Testis (tissue), 3 donors: ENCODE measurements around the gene PITX1. TPM values are rescaled to one million over a fixed set of nuclear protein-coding genes. Genes with fewer than 3 reads are reported as not detected.

Experiments used
- DNase-seq: peaks from one replicate; pipeline ENCODE4 v3.0.0-alpha.2; 2019
- H3K27ac ChIP-seq, 2 donors: fragments of 200-600 bp; sonication (generic); one replicate each; pipeline ENCODE4 v1.5.1; 2019
- H3K27me3 ChIP-seq: fragments of 200-600 bp; sonication (generic); one replicate; pipeline ENCODE4 v1.5.1; 2019
- H3K36me3 ChIP-seq: fragments of 200-600 bp; sonication (generic); one replicate; pipeline ENCODE4 v1.5.1; 2017; ENCODE audit warnings: low read depth; ENCODE audit errors: missing control alignments
- H3K4me1 ChIP-seq: fragments of 200-600 bp; sonication (generic); one replicate; pipeline ENCODE4 v1.5.1; 2019
- H3K4me3 ChIP-seq, 2 donors: fragments of 200-600 bp; sonication (generic); one replicate each; pipeline ENCODE4 v1.5.1; 2017 to 2019
- H3K9me3 ChIP-seq: fragments of 200-600 bp; sonication (generic); one replicate; pipeline ENCODE4 v1.5.1; 2017
- POLR2A ChIP-seq: fragments of 450-650 bp; IDR thresholded peaks from one replicate; pipeline ENCODE4 v1.6.1; 2017; ENCODE audit warnings: antibody characterized with exemption, mild to moderate bottlenecking, moderate library complexity
- WGBS, 2 donors: methylation state at CpG; one replicate each; pipeline ENCODE4 v1.1.5; 2018; 5-methylcytosine and 5-hydroxymethylcytosine counted together
- intact Hi-C: fragments of 100-400 bp; cut with DNase I; formaldehyde crosslinking; loops from one replicate; pipeline ENCODE4 v1.15.1; 2023; ENCODE audit warnings: low total_unique reads
- polyA plus RNA-seq: library from polyadenylated mRNA; stranded (reverse); fragments of 350-450 nt; fragmentation: Illumina TruSeq; extraction: RNeasy Lipid Tissue Mini Kit (QIAGEN cat#74804); gene quantifications from one replicate; pipeline ENCODE4 v1.2.3, GENCODE V29; 2014; ENCODE audit warnings: low read depth, low replicate concordance; ENCODE audit not compliant: insufficient read depth
- total RNA-seq, 2 donors: library from RNA; depleted of rRNA; stranded (reverse); fragments of >200 nt; gene quantifications; one replicate each; pipeline ENCODE4 v1.2.3, GENCODE V29; 2016
- TF ChIP-seq, protein P1 (sequence below), 3 experiments: fragments of 450-650 bp in 2 of 3; fragments of 200-600 bp in 1 of 3; sonication (generic) in 1 of 3; IDR thresholded peaks; one replicate each; pipeline ENCODE4 v1.5.1; 2016 to 2019; ENCODE audit warnings: antibody characterized with exemption in 3 of 3, mild to moderate bottlenecking in 2 of 3, moderate library complexity in 1 of 3

PITX1 gene
- total and polyA plus RNA-seq, 3 donors from 2014 or later = 3.0 to 4.1 (median 3.6) TPM

DNA sequence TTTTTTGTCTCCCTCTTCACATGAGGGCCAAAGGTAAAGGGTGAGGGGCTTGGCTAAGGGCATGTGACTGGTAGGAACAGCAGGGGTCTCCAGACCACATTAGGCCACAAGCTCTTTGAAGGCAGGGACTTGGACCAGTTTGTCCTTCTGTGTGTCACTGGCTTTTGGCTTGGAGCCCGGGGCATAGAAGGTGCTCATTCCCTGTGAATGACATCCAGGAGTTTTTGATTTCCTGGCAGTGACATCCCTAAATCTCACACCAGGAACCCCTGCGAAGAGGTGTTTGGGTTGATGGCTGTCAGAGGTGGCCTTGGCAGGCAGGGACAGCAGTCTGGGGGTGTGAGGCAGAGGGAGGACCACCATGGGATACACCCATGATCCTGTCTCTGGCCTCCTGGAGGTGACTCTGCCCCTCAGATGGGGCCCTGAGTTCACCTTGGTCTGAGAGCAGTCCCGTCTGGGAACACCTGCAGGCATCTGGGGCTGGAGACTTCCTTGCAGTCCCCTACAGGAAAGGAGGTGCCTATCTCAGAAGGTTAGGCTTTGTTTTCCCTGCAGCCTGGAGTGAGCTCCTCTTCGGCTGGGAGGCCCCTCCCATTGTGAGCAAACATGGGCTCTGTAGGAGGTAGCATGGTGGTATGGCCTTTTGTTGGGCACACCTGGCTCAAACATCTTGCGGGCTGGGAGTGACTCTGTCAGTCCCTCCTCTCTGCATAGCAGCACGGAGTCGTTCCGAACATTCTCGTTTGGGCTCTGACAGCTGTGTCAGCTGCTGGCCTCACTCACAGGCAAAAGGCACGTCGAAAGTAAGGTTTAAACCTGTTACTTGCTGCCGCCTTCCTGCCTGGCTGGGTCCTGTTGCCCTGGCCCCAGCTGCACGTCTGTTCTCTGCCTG is 38.6 kb upstream of the PITX1 start:
- Histone ChIP-seq H3K4me1 (no peaks in the 10 kb centered on the region), H3K9me3 (no peaks in the 10 kb centered on the region), H3K27ac (no peak overlapping the region), H3K36me3 (no peaks in the 10 kb centered on the region), H3K4me3 (no peak overlapping the region), H3K27me3 (no peaks in the 10 kb centered on the region)
- TF ChIP-seq, protein P1, sequence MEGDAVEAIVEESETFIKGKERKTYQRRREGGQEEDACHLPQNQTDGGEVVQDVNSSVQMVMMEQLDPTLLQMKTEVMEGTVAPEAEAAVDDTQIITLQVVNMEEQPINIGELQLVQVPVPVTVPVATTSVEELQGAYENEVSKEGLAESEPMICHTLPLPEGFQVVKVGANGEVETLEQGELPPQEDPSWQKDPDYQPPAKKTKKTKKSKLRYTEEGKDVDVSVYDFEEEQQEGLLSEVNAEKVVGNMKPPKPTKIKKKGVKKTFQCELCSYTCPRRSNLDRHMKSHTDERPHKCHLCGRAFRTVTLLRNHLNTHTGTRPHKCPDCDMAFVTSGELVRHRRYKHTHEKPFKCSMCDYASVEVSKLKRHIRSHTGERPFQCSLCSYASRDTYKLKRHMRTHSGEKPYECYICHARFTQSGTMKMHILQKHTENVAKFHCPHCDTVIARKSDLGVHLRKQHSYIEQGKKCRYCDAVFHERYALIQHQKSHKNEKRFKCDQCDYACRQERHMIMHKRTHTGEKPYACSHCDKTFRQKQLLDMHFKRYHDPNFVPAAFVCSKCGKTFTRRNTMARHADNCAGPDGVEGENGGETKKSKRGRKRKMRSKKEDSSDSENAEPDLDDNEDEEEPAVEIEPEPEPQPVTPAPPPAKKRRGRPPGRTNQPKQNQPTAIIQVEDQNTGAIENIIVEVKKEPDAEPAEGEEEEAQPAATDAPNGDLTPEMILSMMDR (IDR thresholded peaks at IDR 0.05) = no peak
- no peak for TF ChIP-seq POLR2A
- no peak for DNase-seq
- WGBS, 2 donors = 51 to 79% methylated on average over 9 to 13 of the region's 13 CpGs
- intact Hi-C loops = no loop called here

- intact Hi-C loops = no loop called here
- no peaks in the 10 kb centered on the region for H3K9me3 ChIP-seq
- DNase-seq = no peak
- H3K4me3 ChIP-seq = no peak overlapping the region
- H3K27ac ChIP-seq = no peak overlapping the region
- H3K4me1 ChIP-seq = no peaks in the 10 kb centered on the region
- no peaks in the 10 kb centered on the region for H3K27me3 ChIP-seq
- no peak for TF ChIP-seq POLR2A
- TF ChIP-seq, protein P1 (IDR thresholded peaks at IDR 0.05) = no peak
- 87 to 100% methylated on average over 2 to 6 of the region's 6 CpGs for WGBS, 2 donors
- no peaks in the 10 kb centered on the region for H3K36me3 ChIP-seq
Observed at GRCh38 chr5:135071311-135071710, 37.3 kb upstream of the PITX1 start.

DNA sequence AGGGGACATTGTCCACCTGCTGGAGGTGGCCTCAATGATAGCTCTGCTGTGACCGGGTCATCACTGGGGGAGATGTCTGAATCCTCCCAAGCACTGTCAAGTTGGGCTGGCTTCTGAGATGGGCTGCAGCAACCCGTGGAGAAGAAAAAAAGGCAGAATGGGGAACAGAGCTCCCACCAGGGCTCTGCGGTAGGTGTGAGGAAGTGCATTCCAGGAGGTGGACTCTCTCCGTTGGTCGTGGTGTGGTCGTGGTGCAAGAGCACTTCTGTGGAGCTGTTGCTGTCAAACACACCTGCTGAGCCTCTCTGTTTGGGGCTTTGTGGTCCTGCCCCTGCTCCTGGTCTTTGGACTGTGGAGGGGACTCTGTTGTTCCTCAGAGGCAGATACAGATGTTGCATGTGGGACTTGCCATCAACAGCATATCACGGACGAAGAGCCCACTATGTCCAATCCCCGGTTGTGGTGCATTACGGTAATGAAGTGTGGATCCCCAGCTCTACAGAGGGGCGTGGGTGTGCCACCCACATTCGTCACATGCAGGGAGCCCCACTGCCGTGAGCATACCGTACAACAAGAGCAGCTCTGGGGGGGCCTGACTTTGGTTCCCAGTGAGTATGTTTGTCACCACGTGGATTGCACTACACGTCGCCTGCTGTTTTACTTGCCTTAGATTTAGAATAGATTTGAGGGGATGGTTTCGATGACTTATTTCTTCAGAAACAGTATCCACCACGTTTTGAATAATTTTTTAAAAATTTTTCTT is 36.0 kb upstream of the PITX1 start:
- Histone ChIP-seq H3K27me3 (no peaks in the 10 kb centered on the region), H3K9me3 (no peaks in the 10 kb centered on the region), H3K27ac (no peak overlapping the region), H3K4me3 (no peak overlapping the region), H3K36me3 (no peaks in the 10 kb centered on the region), H3K4me1 (no peaks in the 10 kb centered on the region)
- no peak for TF ChIP-seq POLR2A
- TF ChIP-seq, protein P1 (IDR thresholded peaks at IDR 0.05) = no peak
- intact Hi-C loops = no loop called here
- 78 to 81% methylated on average over 19 of the region's 19 CpGs for WGBS, 2 donors
- no peak for DNase-seq

- H3K4me1 ChIP-seq = no peaks in the 10 kb centered on the region
- H3K9me3 ChIP-seq = no peaks in the 10 kb centered on the region
- no peaks in the 10 kb centered on the region for H3K27me3 ChIP-seq
- 87 to 90% methylated on average over 14 to 15 of the region's 15 CpGs for WGBS, 2 donors
- H3K27ac ChIP-seq = no peak overlapping the region
- no peak overlapping the region for H3K4me3 ChIP-seq
- H3K36me3 ChIP-seq = no peaks in the 10 kb centered on the region
- intact Hi-C loops = no loop called here
- no peak for DNase-seq
- TF ChIP-seq, protein P1 (IDR thresholded peaks at IDR 0.05) = no peak
- no peak for TF ChIP-seq POLR2A
Observed at GRCh38 chr5:135069016-135069770, 35.2 kb upstream of the PITX1 start.
